OCI-LY7 (cell line): ENCODE measurements around the gene RAPGEF2. TPM values are rescaled to one million over a fixed set of nuclear protein-coding genes. Genes with fewer than 3 reads are reported as not detected.

ENCODE experiments used
- BruUV-seq: library from RNA; stranded (reverse); fragments of 400-500 nt; replicated peaks from 2 replicates; lab custom pipeline; 2021; lab: Mats Ljungman, UMichigan
- CTCF ChIA-PET: fragments of 300-600 bp; sonication (Branson Sonifier 250); formaldehyde crosslinking; loops from one replicate; lab custom pipeline; 2022; ENCODE audit warnings: antibody characterized with exemption; ENCODE audit not compliant: unreplicated experiment; lab: Charles Lee
- POLR2A ChIA-PET: fragments of 300-600 bp; sonication (Branson Sonifier 250); formaldehyde crosslinking; loops from one replicate; lab custom pipeline; 2022; ENCODE audit warnings: antibody characterized with exemption; lab: Charles Lee
- DNase-seq: peaks from one replicate; pipeline ENCODE4 v3.0.0-alpha.2; 2015; ENCODE audit warnings: low spot score
- H2AFZ ChIP-seq: fragments of 200-600 bp; sonication (generic), shearing (Covaris generic); 2 replicates; pipeline ENCODE4 v1.6.1; 2014; ENCODE audit warnings: mild to moderate bottlenecking, antibody characterized with exemption, low read length, moderate library complexity
- H3K27ac ChIP-seq: fragments of 200-600 bp; sonication (generic); 2 replicates; pipeline ENCODE4 v1.5.1; 2014; ENCODE audit warnings: mixed run types, low read depth, mild to moderate bottlenecking, moderate library complexity, low read length, inconsistent platforms; ENCODE audit not compliant: poor library complexity, severe bottlenecking
- H3K36me3 ChIP-seq: fragments of 200-600 bp; sonication (generic); 2 replicates; pipeline ENCODE4 v1.6.1; 2014; ENCODE audit warnings: mild to moderate bottlenecking, antibody characterized with exemption, low read length, moderate library complexity, mixed read lengths; ENCODE audit not compliant: insufficient read depth
- H3K4me1 ChIP-seq: fragments of 200-600 bp; sonication (generic); 2 replicates; pipeline ENCODE4 v1.5.1; 2014; ENCODE audit warnings: mild to moderate bottlenecking, low read length; ENCODE audit not compliant: insufficient read depth, poor library complexity, severe bottlenecking
- H3K4me2 ChIP-seq: fragments of 200-600 bp; sonication (generic); 2 replicates; pipeline ENCODE4 v1.6.1; 2014; ENCODE audit warnings: mild to moderate bottlenecking, low read length
- H3K4me3 ChIP-seq: fragments of 200-600 bp; sonication (generic); 2 replicates; pipeline ENCODE4 v1.5.1; 2014; ENCODE audit warnings: mild to moderate bottlenecking, low read depth, low read length; ENCODE audit not compliant: poor library complexity, severe bottlenecking
- H3K79me2 ChIP-seq: fragments of 200-600 bp; sonication (generic); 2 replicates; pipeline ENCODE4 v1.6.1; 2016; ENCODE audit warnings: low read depth, mild to moderate bottlenecking, low read length, moderate library complexity, mixed read lengths; ENCODE audit not compliant: insufficient read depth
- H3K9me2 ChIP-seq: fragments of 200-600 bp; sonication (generic); 2 replicates; pipeline ENCODE4 v1.6.1; 2016; ENCODE audit warnings: mild to moderate bottlenecking, low read length, mixed read lengths; ENCODE audit not compliant: insufficient read depth
- H3K9me3 ChIP-seq: fragments of 200-600 bp; sonication (generic); 2 replicates; pipeline ENCODE4 v1.6.1; 2014; ENCODE audit warnings: mild to moderate bottlenecking, mixed run types, low read length, mixed read lengths
- H4K20me1 ChIP-seq: fragments of 200-600 bp; sonication (generic); 2 replicates; pipeline ENCODE4 v1.6.1; 2014; ENCODE audit warnings: mild to moderate bottlenecking, antibody characterized with exemption, low read length, moderate library complexity, mixed read lengths; ENCODE audit not compliant: insufficient read depth
- EZH2phosphoT487 ChIP-seq: fragments of 200-600 bp; sonication (generic); IDR thresholded peaks from 2 replicates; pipeline ENCODE4 v1.6.1; 2018; ENCODE audit warnings: low read depth, borderline replicate concordance, mild to moderate bottlenecking, mixed run types, antibody characterized with exemption, low read length, moderate library complexity, mixed read lengths
- intact Hi-C: fragments of 100-400 bp; cut with micrococcal nuclease; formaldehyde crosslinking; loops from one replicate; pipeline ENCODE4 v1.10.0; 2022; ENCODE audit not compliant: unreplicated experiment
- total RNA-seq, 2 experiments: library from RNA; depleted of rRNA in 1 of 2; stranded (reverse); fragments of >200 nt in 1 of 2; shearing (Covaris generic) in 1 of 2; gene quantifications; 2 replicates each; pipeline ENCODE4 v1.2.3, GENCODE V29; 2014 to 2022
- TF ChIP-seq, protein P1 (sequence below): fragments of 200-600 bp; sonication (generic); conservative IDR thresholded peaks from 2 replicates; pipeline ENCODE4 v1.5.1; 2014; ENCODE audit warnings: mild to moderate bottlenecking, antibody characterized with exemption, low read length, moderate library complexity, mixed read lengths

The RAPGEF2 gene
- total RNA-seq, 2 experiments from 2014 or later, result 4.6 to 6.5 TPM

DNA sequence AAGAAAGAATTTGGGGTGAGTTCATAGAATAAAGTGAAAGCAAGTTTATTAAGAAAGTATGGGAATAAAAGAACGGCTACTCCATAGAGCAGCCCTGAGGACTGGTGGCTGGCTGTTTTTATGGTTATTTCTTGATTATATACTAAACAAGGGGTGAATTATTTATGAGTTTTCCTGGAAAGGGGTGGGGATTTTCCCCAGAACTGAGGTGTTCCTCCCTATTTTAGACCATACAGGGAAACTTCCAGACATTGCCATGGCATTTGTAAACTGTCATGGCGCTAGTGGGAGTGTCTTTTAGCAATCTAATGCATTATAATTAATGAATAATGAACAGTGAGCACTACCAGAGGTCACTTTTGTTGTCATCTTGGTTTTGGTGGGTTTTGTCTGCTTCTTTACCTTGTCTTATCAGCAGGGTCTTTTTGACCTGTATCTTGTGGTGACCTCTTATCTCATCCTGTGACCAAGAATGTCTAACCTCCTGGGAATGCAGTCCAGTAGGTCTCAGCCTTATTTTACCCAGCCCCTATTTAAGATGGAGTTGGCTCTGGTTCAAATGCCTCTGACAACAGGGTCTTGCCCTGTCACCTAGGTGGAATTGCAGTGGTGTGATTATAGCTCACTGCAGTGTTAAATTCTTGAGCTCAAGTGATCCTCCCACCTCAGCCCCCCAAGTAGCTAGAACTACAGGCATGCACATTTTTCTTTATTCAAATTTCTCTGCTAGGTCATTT is 27.1 kb downstream of the RAPGEF2 start:
- Histone ChIP-seq H3K4me2 (no peak overlapping the region), H3K79me2 (no peaks in the 10 kb centered on the region), H2AFZ (no peak overlapping the region), H3K9me3 (no peaks in the 10 kb centered on the region), H3K9me2 (no peaks in the 10 kb centered on the region), H4K20me1 (no peaks in the 10 kb centered on the region), H3K27ac (no peak overlapping the region), H3K4me1 (no peaks in the 10 kb centered on the region), H3K4me3 (no peak overlapping the region), H3K36me3 (no peaks in the 10 kb centered on the region)
- no peak for DNase-seq
- POLR2A ChIA-PET, result no interaction called here
- BruUV-seq, result no TSS peak
- intact Hi-C loops, result no loop called here
- TF ChIP-seq, protein P1, sequence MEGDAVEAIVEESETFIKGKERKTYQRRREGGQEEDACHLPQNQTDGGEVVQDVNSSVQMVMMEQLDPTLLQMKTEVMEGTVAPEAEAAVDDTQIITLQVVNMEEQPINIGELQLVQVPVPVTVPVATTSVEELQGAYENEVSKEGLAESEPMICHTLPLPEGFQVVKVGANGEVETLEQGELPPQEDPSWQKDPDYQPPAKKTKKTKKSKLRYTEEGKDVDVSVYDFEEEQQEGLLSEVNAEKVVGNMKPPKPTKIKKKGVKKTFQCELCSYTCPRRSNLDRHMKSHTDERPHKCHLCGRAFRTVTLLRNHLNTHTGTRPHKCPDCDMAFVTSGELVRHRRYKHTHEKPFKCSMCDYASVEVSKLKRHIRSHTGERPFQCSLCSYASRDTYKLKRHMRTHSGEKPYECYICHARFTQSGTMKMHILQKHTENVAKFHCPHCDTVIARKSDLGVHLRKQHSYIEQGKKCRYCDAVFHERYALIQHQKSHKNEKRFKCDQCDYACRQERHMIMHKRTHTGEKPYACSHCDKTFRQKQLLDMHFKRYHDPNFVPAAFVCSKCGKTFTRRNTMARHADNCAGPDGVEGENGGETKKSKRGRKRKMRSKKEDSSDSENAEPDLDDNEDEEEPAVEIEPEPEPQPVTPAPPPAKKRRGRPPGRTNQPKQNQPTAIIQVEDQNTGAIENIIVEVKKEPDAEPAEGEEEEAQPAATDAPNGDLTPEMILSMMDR, result no peak
- no peak for TF ChIP-seq EZH2phosphoT487
- CTCF ChIA-PET, result no interaction called here

DNA sequence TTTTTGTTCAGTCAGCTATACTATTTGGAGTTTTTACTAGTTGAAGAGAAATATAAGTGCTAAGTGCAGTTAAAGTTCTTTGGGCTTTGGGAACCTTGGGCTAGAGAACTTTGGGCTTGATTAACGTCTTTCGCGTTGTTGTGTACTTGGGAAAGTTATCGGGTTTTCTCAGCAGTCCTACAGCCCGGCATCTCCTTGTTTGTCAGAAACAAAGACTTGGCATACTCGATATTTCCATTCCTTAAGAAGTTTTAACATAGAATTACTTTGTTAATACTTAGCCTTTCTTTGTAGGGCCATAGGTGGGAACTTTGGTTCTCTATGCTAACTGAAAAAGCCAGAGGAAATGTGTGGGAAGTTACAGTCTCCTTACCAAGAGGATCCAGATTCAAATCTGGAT is 28.7 kb downstream of the RAPGEF2 start:
- H3K9me2 ChIP-seq, result no peaks in the 10 kb centered on the region
- H3K9me3 ChIP-seq, result no peaks in the 10 kb centered on the region
- H3K4me3 ChIP-seq, result no peak overlapping the region
- BruUV-seq, result no TSS peak
- no peaks in the 10 kb centered on the region for H3K4me1 ChIP-seq
- ChIA-PET CTCF (no interaction called here), POLR2A (interaction anchor here (0.6 kb wide), 2 partner anchors 416 to 677 kb away, joined by 3 read pairs; no protein-coding TSS in a partner anchor)
- intact Hi-C loops, result no loop called here
- H3K79me2 ChIP-seq, result no peaks in the 10 kb centered on the region
- no peak overlapping the region for H3K27ac ChIP-seq
- no peaks in the 10 kb centered on the region for H3K36me3 ChIP-seq
- H2AFZ ChIP-seq, result no peak overlapping the region
- no peak overlapping the region for H3K4me2 ChIP-seq
- H4K20me1 ChIP-seq, result no peaks in the 10 kb centered on the region
- no peak for DNase-seq
- TF ChIP-seq, protein P1, result no peak
- TF ChIP-seq EZH2phosphoT487, result no peak

DNA sequence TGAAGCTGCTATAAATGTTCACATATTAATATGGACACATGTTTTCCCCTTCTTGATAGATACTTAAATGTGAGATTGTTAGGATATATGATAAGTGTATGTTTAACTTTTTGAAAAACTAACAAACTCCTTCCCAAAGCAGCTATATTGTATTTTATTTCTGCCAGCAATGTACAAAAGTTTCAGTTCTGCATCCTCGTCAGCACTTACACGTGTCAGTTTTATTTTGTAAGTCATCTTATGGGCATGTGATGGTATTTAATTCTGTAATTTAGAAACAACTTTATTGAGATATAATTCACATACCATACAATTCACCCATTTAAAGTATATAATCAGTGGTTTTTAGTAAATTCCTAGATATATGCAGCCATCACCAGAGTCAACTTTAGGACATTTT is 31.6 kb downstream of the RAPGEF2 start:
- H4K20me1 ChIP-seq, result no peaks in the 10 kb centered on the region
- intact Hi-C loops, result no loop called here

More for the DNA sequence above, 31.6 kb downstream of the RAPGEF2 start:
- Histone ChIP-seq H2AFZ (no peak overlapping the region), H3K79me2 (no peaks in the 10 kb centered on the region), H3K9me2 (no peaks in the 10 kb centered on the region), H3K4me2 (no peak overlapping the region), H3K4me3 (no peak overlapping the region), H3K9me3 (no peaks in the 10 kb centered on the region), H3K27ac (no peak overlapping the region), H3K4me1 (no peaks in the 10 kb centered on the region), H3K36me3 (no peaks in the 10 kb centered on the region)
- TF ChIP-seq, protein P1, result no peak
- no peak for TF ChIP-seq EZH2phosphoT487
- ChIA-PET POLR2A (interaction anchor here (0.5 to 1.0 kb wide), 2 partner anchors 10 to 91 kb away, joined by 7 read pairs; no protein-coding TSS in a partner anchor), CTCF (no interaction called here)
- DNase-seq, result no peak
- BruUV-seq, result no TSS peak
